Measurements from ENCODE around the gene TMPRSS6. TPM values are rescaled to one million over a fixed set of nuclear protein-coding genes. Genes with fewer than 3 reads are reported as not detected.
A peak's percentile ranks its signal among the peaks of the same experiment; 100 is the strongest.

The TMPRSS6 gene
- total RNA-seq, 1 donor, result not detected

DNA sequence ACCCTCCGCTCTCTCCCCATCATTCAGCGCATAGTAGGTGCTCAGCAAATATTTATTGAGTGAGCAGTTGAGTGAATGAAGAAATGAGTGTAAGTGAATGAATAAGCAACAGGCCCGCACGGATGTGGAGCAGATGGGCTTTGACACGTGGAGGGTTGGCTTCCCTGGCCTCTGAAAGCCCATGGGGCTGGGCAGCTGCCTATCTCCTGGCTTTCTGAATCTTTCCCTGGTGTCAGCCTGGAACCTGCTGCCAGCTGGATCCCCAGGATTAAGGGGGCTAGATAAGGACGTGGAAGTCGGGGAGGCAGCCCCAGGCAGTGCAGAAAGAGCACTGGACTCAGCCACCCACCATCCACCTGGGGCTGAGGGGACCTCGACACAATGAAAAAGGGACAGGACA lies 27.6 kb upstream of the TMPRSS6 start:
- no peaks in the 10 kb centered on the region for H3K79me2 ChIP-seq (ENCODE audit: insufficient read depth, low read length)
- H3K4me3 ChIP-seq (ENCODE audit: insufficient read depth, low read length), result no peak overlapping the region
- no peaks in the 10 kb centered on the region for H3K36me3 ChIP-seq (ENCODE audit: insufficient read depth, low read length)
- no peaks in the 10 kb centered on the region for H3K27me3 ChIP-seq (ENCODE audit: insufficient read depth, low read length)
- H3K27ac ChIP-seq (ENCODE audit: low read depth, low read length), result no peak overlapping the region
- H3K4me1 ChIP-seq (ENCODE audit: insufficient read depth, low read length), result no peaks in the 10 kb centered on the region
- TF ChIP-seq, protein P1, sequence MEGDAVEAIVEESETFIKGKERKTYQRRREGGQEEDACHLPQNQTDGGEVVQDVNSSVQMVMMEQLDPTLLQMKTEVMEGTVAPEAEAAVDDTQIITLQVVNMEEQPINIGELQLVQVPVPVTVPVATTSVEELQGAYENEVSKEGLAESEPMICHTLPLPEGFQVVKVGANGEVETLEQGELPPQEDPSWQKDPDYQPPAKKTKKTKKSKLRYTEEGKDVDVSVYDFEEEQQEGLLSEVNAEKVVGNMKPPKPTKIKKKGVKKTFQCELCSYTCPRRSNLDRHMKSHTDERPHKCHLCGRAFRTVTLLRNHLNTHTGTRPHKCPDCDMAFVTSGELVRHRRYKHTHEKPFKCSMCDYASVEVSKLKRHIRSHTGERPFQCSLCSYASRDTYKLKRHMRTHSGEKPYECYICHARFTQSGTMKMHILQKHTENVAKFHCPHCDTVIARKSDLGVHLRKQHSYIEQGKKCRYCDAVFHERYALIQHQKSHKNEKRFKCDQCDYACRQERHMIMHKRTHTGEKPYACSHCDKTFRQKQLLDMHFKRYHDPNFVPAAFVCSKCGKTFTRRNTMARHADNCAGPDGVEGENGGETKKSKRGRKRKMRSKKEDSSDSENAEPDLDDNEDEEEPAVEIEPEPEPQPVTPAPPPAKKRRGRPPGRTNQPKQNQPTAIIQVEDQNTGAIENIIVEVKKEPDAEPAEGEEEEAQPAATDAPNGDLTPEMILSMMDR (IDR thresholded peaks at IDR 0.05; ENCODE audit: extremely low read depth, low read depth, low read length), result no peak
- H2AFZ ChIP-seq (ENCODE audit: low read length), result no peak overlapping the region
- H3K4me2 ChIP-seq (ENCODE audit: insufficient read depth, low read length), result no peak overlapping the region
- H3K9me3 ChIP-seq (ENCODE audit: low read depth, low read length), result no peaks in the 10 kb centered on the region
- H4K20me1 ChIP-seq (ENCODE audit: insufficient read depth, low read length), result no peaks in the 10 kb centered on the region
- peak; percentile 25 for DNase-seq (ENCODE audit: insufficient read length, low spot score, missing footprints)

- no peaks in the 10 kb centered on the region for H3K79me2 ChIP-seq (ENCODE audit: insufficient read depth, low read length)
- H3K36me3 ChIP-seq (ENCODE audit: insufficient read depth, low read length), result no peaks in the 10 kb centered on the region
- no peaks in the 10 kb centered on the region for H3K27me3 ChIP-seq (ENCODE audit: insufficient read depth, low read length)
- H3K27ac ChIP-seq (ENCODE audit: low read depth, low read length), result no peak overlapping the region
- H4K20me1 ChIP-seq (ENCODE audit: insufficient read depth, low read length), result no peaks in the 10 kb centered on the region
- H3K4me3 ChIP-seq (ENCODE audit: insufficient read depth, low read length), result no peak overlapping the region
- no peak overlapping the region for H2AFZ ChIP-seq (ENCODE audit: low read length)
- no peaks in the 10 kb centered on the region for H3K9me3 ChIP-seq (ENCODE audit: low read depth, low read length)
- no peaks in the 10 kb centered on the region for H3K4me1 ChIP-seq (ENCODE audit: insufficient read depth, low read length)
- TF ChIP-seq, protein P1 (IDR thresholded peaks at IDR 0.05; ENCODE audit: extremely low read depth, low read depth, low read length), result no peak
- H3K4me2 ChIP-seq (ENCODE audit: insufficient read depth, low read length), result no peak overlapping the region
- DNase-seq (ENCODE audit: insufficient read length, low spot score, missing footprints), result no peak
These were observed 25.5 kb upstream of the TMPRSS6 start for GRCh38 chr22:37135023-37135422.

- DNase-seq (ENCODE audit: insufficient read length, low spot score, missing footprints), result peak; percentile 65
- Histone ChIP-seq H3K4me2 (ENCODE audit: insufficient read depth, low read length) (no peak overlapping the region), H3K36me3 (ENCODE audit: insufficient read depth, low read length) (no peaks in the 10 kb centered on the region), H3K4me1 (ENCODE audit: insufficient read depth, low read length) (no peaks in the 10 kb centered on the region), H3K27me3 (ENCODE audit: insufficient read depth, low read length) (no peaks in the 10 kb centered on the region), H2AFZ (ENCODE audit: low read length) (no peak overlapping the region), H3K9me3 (ENCODE audit: low read depth, low read length) (no peaks in the 10 kb centered on the region), H3K79me2 (ENCODE audit: insufficient read depth, low read length) (no peaks in the 10 kb centered on the region), H4K20me1 (ENCODE audit: insufficient read depth, low read length) (no peaks in the 10 kb centered on the region), H3K4me3 (ENCODE audit: insufficient read depth, low read length) (no peak overlapping the region), H3K27ac (ENCODE audit: low read depth, low read length) (no peak overlapping the region)
- TF ChIP-seq, protein P1 (IDR thresholded peaks at IDR 0.05; ENCODE audit: extremely low read depth, low read depth, low read length), result no peak
These were observed 23.9 kb upstream of the TMPRSS6 start for GRCh38 chr22:37133304-37134018.

GRCh38 chr22:37132773-37133172 lies 23.3 kb upstream of the TMPRSS6 start:
- Histone ChIP-seq H3K27me3 (ENCODE audit: insufficient read depth, low read length) (no peaks in the 10 kb centered on the region), H3K4me1 (ENCODE audit: insufficient read depth, low read length) (no peaks in the 10 kb centered on the region), H3K9me3 (ENCODE audit: low read depth, low read length) (no peaks in the 10 kb centered on the region), H3K36me3 (ENCODE audit: insufficient read depth, low read length) (no peaks in the 10 kb centered on the region), H4K20me1 (ENCODE audit: insufficient read depth, low read length) (no peaks in the 10 kb centered on the region), H2AFZ (ENCODE audit: low read length) (no peak overlapping the region), H3K4me3 (ENCODE audit: insufficient read depth, low read length) (no peak overlapping the region), H3K79me2 (ENCODE audit: insufficient read depth, low read length) (no peaks in the 10 kb centered on the region), H3K27ac (ENCODE audit: low read depth, low read length) (no peak overlapping the region), H3K4me2 (ENCODE audit: insufficient read depth, low read length) (no peak overlapping the region)
- DNase-seq (ENCODE audit: insufficient read length, low spot score, missing footprints), result peak; percentile 56
- TF ChIP-seq, protein P1 (IDR thresholded peaks at IDR 0.05; ENCODE audit: extremely low read depth, low read depth, low read length), result no peak
